K562 (cell line): Measurements from ENCODE around the gene USP16. TPM values are rescaled to one million over a fixed set of nuclear protein-coding genes. Genes with fewer than 3 reads are reported as not detected.
A peak's percentile ranks its signal among the peaks of the same experiment; 100 is the strongest.

ENCODE experiments used
- CEBPZ ChIP-seq: fragments of 150-350 bp; IDR thresholded peaks from 2 replicates; pipeline ENCODE4 v1.6.1; 2014; ENCODE audit warnings: low read depth, mild to moderate bottlenecking, low read length, borderline replicate concordance
- HDAC1 ChIP-seq, 2 experiments: fragments of 450-650 bp; IDR thresholded peaks; 2 replicates each; pipeline ENCODE4 v1.6.1; 2016 to 2017; ENCODE audit warnings: inconsistent platforms in 1 of 2, mild to moderate bottlenecking in 1 of 2, moderate library complexity in 1 of 2
- JUN ChIP-seq, 2 experiments: sonication (generic) in 1 of 2; formaldehyde crosslinking in 1 of 2; IDR thresholded peaks; 2 replicates each; pipeline versions ENCODE4 v1.6.1 to v1.8.0; 2012 to 2022; ENCODE audit warnings: borderline replicate concordance in 2 of 2, mild to moderate bottlenecking in 2 of 2, improper control_type of control experiment in 1 of 2, low read depth in 1 of 2, low read length in 1 of 2, missing genetic modification reagents in 1 of 2
- SREBF1 ChIP-seq: fragments of 150-350 bp; IDR thresholded peaks from 2 replicates; pipeline ENCODE4 v1.6.1; 2014; ENCODE audit warnings: antibody characterized with exemption, low read depth, low read length, borderline replicate concordance
- ZNF449 ChIP-seq: fragments of 250-450 bp; sonication (Bioruptor Pico); IDR thresholded peaks from 2 replicates; pipeline ENCODE4 v1.8.0; 2022; ENCODE audit warnings: moderate library complexity, mild to moderate bottlenecking, inconsistent platforms
- polyA plus RNA-seq, 8 experiments: library from polyadenylated mRNA; depleted of rRNA in 4 of 8; stranded (reverse) in 5 of 8; unstranded in 3 of 8; fragments of >200 nt; fragmentation: Nextera tagmentation in 2 of 8; fragmentation: Illumina TruSeq in 1 of 8; extraction: Ambion mirVana in 2 of 8; extraction: Trizol in 1 of 8; gene quantifications; 2 replicates each; pipeline versions ENCODE4 v1.2.1 to v1.2.3, GENCODE V29; 2011 to 2014; ENCODE audit warnings: inconsistent platforms in 1 of 8, missing spikeins in 1 of 8
- total RNA-seq, 7 experiments: library from RNA; depleted of rRNA in 6 of 7; stranded (reverse); fragments of >200 nt in 6 of 7; fragmentation: Illumina TruSeq in 2 of 7; extraction: Trizol in 2 of 7; gene quantifications; 2 replicates each; pipeline versions ENCODE4 v1.2.1 to v1.2.3, GENCODE V29; 2011 to 2021; ENCODE audit warnings: low replicate concordance in 1 of 7
- TF ChIP-seq, protein P1 (sequence below): fragments of 450-650 bp; formaldehyde crosslinking; IDR thresholded peaks from 2 replicates; pipeline ENCODE4 v1.4.0; 2020; ENCODE audit warnings: mild to moderate bottlenecking, moderate library complexity
- TF ChIP-seq, protein P2 (sequence below), 2 experiments: fragments of 450-650 bp; conservative IDR thresholded peaks; 2 replicates each; pipeline ENCODE4 v1.6.1; 2017; ENCODE audit warnings: mild to moderate bottlenecking in 2 of 2, moderate library complexity in 2 of 2
- TF ChIP-seq, protein P3 (sequence below): sonication (generic); formaldehyde crosslinking; IDR thresholded peaks from 2 replicates; pipeline ENCODE4 v1.8.1; 2023; ENCODE audit warnings: missing genetic modification reagents, mild to moderate bottlenecking, borderline replicate concordance
- TF ChIP-seq, protein P4 (sequence below): sonication (generic); formaldehyde crosslinking; IDR thresholded peaks from 2 replicates; pipeline ENCODE4 v1.9.0; 2022; ENCODE audit warnings: mild to moderate bottlenecking, missing genetic modification reagents

Gene USP16
- total and polyA plus RNA-seq, 9 of the 15 experiments (the other 6 are each of a cell fraction or from before 2014, with no cell fraction given) = 38.4 to 90.9 (median 62.8) TPM

DNA sequence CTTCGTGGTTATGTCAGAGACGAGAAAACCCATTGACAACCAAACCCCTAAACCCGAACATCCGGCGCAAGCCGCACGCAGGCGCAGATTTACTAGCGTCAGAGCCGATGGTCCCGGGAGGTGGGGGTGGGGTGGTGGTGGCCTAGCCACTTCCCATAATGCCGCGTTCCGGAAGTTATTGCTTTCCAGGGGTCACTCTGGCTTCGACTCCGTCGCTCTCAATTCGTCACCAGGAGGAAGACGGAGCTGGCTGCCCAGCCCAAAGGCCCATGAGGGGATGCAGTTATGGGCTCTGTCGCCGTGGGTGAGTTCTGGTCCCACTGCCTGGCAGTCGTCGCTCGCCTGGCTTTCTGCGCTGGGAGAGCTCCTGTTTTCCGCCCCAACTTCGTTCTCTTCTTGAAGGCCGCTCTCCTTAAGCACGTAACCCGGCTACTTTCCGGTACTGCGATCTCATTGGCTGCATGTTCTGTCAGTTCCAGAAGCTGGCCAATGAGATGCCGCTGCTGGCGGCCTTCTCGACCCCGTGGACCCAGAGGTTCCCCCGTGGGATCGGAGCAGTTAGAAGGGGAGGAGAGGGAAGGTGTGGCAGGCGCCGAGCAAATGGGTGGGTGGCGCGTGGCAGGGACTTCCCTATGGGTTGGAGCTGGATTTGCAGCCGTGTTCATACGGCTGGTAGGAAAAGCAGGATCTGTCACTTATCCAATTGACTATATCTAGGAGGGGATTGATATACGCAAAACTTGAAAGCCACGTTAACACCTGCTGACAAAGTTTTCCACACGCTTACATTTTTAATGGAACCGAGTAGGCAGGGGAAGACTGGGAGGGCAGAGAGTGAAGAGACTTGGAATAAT, at the start of gene USP16 (continued):
- TF ChIP-seq, protein P1, sequence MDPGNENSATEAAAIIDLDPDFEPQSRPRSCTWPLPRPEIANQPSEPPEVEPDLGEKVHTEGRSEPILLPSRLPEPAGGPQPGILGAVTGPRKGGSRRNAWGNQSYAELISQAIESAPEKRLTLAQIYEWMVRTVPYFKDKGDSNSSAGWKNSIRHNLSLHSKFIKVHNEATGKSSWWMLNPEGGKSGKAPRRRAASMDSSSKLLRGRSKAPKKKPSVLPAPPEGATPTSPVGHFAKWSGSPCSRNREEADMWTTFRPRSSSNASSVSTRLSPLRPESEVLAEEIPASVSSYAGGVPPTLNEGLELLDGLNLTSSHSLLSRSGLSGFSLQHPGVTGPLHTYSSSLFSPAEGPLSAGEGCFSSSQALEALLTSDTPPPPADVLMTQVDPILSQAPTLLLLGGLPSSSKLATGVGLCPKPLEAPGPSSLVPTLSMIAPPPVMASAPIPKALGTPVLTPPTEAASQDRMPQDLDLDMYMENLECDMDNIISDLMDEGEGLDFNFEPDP (CRISPR knock-in tag) = no peak
- TF ChIP-seq JUN (IDR thresholded peaks at IDR 0.05; ENCODE audit: borderline replicate concordance, low read depth, low read length) = peak; percentile 51; the same call in 1 of the 2 replicates
- TF ChIP-seq JUN (CRISPR knock-in tag; IDR thresholded peaks at IDR 0.05; ENCODE audit: borderline replicate concordance) = peak; percentile 39; the same call in 1 of the 2 replicates
- peak in 1 of 2 experiments; percentile 97; a peak in 2 of 4 replicates for TF ChIP-seq HDAC1 (IDR thresholded peaks at IDR 0.05)
- no peak for TF ChIP-seq ZNF449 (CRISPR knock-in tag)
- TF ChIP-seq, protein P2, sequence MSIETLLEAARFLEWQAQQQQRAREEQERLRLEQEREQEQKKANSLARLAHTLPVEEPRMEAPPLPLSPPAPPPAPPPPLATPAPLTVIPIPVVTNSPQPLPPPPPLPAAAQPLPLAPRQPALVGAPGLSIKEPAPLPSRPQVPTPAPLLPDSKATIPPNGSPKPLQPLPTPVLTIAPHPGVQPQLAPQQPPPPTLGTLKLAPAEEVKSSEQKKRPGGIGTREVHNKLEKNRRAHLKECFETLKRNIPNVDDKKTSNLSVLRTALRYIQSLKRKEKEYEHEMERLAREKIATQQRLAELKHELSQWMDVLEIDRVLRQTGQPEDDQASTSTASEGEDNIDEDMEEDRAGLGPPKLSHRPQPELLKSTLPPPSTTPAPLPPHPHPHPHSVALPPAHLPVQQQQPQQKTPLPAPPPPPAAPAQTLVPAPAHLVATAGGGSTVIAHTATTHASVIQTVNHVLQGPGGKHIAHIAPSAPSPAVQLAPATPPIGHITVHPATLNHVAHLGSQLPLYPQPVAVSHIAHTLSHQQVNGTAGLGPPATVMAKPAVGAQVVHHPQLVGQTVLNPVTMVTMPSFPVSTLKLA (conservative IDR thresholded peaks at IDR 0.05) = peak; percentile 95 to 97
- TF ChIP-seq, protein P3, sequence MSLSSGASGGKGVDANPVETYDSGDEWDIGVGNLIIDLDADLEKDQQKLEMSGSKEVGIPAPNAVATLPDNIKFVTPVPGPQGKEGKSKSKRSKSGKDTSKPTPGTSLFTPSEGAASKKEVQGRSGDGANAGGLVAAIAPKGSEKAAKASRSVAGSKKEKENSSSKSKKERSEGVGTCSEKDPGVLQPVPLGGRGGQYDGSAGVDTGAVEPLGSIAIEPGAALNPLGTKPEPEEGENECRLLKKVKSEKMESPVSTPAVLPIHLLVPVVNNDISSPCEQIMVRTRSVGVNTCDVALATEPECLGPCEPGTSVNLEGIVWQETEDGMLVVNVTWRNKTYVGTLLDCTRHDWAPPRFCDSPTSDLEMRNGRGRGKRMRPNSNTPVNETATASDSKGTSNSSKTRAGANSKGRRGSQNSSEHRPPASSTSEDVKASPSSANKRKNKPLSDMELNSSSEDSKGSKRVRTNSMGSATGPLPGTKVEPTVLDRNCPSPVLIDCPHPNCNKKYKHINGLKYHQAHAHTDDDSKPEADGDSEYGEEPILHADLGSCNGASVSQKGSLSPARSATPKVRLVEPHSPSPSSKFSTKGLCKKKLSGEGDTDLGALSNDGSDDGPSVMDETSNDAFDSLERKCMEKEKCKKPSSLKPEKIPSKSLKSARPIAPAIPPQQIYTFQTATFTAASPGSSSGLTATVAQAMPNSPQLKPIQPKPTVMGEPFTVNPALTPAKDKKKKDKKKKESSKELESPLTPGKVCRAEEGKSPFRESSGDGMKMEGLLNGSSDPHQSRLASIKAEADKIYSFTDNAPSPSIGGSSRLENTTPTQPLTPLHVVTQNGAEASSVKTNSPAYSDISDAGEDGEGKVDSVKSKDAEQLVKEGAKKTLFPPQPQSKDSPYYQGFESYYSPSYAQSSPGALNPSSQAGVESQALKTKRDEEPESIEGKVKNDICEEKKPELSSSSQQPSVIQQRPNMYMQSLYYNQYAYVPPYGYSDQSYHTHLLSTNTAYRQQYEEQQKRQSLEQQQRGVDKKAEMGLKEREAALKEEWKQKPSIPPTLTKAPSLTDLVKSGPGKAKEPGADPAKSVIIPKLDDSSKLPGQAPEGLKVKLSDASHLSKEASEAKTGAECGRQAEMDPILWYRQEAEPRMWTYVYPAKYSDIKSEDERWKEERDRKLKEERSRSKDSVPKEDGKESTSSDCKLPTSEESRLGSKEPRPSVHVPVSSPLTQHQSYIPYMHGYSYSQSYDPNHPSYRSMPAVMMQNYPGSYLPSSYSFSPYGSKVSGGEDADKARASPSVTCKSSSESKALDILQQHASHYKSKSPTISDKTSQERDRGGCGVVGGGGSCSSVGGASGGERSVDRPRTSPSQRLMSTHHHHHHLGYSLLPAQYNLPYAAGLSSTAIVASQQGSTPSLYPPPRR (CRISPR knock-in tag) = no peak
- TF ChIP-seq, protein P4, sequence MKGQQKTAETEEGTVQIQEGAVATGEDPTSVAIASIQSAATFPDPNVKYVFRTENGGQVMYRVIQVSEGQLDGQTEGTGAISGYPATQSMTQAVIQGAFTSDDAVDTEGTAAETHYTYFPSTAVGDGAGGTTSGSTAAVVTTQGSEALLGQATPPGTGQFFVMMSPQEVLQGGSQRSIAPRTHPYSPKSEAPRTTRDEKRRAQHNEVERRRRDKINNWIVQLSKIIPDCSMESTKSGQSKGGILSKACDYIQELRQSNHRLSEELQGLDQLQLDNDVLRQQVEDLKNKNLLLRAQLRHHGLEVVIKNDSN (CRISPR knock-in tag) = peak; percentile 79
- TF ChIP-seq SREBF1 = no peak; the same call in 1 of the 2 replicates
- peak; percentile 51; the same call in 1 of the 2 replicates for TF ChIP-seq CEBPZ
